Inflammatory macrophage (primary cell): Measurements from ENCODE around the gene COL5A1.

Experiments used
- DNase-seq, 2 donors: peaks; one replicate each; pipeline ENCODE4 v3.0.0-alpha.2; 2020 to 2022
- total RNA-seq, 18 experiments: gene quantifications; one replicate each; lab custom pipeline; 2026; ENCODE audit warnings: mixed read lengths in 6 of 18, inconsistent platforms in 2 of 18; lab: John Stamatoyannopoulos, UW

The COL5A1 gene
- total RNA-seq: 0 to 0.54 (median 0.07) reads per million in 18 experiments

DNA sequence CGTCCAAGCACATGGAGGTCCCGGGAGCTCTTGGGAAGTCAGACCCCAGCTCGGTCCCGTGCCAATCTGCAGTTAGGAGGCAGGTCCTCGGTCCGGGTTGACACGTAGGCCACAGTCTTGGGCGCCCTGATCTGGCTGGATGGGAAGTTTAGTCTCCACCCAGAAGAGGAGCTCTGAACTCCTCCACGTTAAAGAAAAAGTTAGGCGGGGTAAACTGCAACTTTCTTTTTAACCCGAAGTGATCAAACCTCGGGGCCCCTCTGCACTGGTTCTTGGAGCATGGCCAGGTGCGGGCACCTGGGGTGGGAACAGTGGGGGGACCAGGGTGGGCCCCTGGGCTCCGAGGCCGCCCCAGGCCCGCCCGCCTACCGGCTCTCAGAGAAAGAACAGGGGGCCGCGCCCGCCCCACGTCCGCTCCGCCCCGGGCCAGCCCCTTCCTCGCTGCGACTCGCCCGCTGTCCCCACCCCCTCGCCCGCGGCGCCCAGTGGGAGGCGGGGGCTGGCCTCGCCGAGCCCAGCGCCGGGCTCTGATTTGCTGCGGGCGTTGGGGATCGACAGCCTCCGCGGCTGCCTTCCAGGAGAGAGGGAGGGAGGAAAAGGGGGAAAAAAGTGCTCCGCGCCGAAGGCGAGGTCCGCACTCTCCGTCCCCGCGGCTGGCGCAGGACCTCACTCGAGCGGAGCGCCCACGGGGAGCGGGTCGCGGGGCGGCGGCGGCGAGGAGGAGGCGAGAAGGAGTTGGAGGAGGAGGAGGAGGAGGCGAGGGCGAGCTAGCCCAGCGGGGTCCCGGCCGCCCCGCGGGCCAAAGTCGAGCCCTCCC is at the start of gene COL5A1:
COL5A1 (plus strand) TSS at position 631 of the 817 bp plus-strand sequence. CDS start 385 bp downstream, outside the sequence.
- DNase-seq: no peak

DNA sequence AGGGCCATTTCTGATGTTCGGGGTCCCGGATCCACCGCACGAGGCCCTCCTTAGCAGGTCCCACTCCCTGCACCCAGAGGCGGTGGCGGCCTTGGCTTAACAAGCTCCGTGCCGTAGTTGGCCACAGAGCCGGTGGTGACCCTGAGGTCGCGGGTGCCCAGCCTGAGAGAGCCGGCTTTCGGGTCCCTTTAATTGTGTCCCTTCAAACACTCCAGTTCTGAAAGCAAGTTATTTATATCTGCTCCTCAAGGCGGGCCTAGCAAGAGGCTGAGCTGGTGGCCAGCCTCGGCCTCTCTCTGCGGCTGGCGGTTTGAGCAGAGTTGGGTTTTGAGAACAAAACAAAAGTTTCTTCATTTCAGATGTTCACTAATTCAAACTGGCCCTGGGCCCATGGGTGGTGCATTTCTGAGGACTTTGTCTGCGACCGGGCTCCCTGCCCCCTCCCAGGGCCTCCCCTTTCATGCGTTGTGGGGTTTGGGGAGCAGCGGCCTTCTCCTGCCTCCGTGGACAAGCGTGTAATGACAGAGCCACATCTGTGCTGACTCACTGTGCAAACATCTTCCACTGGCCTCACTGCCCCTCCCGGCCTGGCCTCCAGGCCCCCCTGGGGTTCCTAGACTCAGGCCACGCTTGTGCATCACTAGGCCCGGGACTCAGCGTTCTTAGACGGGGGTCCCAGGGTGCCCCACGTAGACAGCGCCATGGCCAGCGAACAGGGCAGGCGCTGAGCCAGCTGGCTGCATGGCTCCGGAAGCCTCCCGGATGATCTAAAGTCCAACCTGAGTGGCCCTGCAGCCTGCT is 49.4 kb upstream of the COL5A1 start:
- no peak for DNase-seq

DNA sequence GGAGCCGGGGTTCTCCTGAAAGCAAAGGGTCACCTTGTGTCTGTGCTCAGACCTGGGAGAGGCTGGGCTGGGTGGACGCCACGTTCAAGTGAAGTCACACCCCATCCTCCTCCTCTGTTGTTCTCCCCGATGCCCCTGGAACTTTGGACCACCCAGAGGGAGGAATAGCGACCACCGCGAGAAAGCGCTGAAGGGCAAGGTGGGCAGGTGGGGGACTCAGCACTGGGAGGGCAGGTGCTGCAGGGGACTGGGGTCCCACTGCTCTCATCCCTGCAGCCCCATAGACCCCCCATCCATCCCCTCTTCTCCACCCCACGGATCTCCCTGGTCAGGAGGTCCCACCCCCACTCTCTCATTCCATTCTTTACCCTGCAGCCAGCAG is 48.8 kb upstream of the COL5A1 start:
- no peak for DNase-seq

DNA sequence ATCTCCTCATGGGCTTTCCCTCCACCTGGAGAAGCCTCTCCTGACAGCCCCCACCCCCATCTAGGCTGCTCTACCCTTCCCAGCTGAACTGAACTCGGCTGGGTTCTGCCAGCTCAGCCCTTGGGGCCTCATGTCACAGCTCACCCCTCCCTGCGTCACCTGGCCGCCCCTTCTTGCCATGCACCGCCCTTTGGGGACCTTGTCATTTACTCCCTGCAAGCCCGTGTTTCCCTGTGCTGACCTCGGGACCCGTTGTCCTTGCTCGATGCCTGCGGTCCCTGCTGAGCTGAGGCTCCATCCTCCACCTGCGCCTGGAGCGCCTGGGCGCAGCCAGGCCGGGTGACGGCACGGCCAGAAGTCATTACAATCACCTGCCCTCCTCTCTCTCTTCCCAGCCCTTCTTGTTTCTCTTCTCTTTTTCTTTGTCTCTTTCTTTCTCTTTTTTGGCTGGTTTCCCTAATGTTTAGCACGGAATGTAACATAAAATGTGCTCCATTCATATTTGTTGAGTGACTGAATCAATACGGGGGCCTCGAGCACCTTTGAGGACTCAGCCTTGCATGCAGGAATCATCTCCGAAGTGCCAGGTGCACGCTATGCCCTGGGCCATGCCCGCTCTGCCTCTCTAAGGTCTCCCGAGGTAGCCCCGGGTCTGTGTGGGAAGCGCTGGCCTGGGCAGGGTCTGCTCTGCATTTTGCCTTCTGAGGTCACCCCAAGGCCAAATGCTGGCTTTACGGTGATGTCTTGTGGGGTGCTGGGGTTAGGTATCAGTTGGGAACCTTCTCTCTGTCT is 48.1 kb upstream of the COL5A1 start:
- DNase-seq: no peak

DNA sequence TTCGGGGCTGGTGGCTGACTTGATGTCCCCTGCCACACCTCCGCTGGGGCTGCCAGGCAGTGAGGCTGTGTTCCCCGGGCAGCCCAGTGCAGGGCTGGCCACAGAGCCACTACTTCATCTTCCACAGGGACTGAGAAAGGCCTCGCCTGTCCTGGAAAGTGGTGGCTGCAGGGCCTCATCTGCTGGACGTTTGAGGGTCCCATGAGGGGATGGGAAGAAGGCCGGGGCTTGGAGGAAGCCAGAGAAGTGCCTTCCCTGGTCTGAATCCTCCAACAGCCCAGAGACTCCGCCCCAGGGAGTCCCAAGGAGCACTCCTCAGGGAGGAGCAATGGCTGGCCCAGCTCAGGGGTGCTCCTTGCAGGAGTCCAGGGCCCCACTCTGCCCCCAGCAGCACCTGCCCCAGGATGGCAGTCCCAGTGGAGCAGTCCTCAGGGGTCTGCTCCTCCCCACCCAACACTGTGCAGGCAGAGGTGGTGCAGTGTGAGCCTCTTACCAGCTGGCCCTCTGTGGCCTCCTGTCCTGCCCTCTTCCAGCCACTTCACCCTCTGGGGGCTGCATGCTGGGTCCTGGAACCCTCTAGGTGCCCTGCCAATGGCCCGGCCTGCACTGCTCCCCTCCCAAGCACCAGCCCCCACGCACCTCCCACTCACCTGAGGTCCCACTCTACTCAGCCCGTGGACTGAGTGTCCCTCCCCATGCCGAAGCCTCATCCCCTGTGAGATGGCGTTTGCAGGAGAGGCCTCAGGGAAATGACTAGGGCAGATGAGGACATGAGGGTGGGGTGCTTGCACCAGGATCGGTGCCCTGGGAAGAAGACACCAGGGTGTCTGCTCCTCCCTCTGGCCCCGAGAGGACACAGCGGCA is 47.3 kb upstream of the COL5A1 start:
- no peak for DNase-seq

DNA sequence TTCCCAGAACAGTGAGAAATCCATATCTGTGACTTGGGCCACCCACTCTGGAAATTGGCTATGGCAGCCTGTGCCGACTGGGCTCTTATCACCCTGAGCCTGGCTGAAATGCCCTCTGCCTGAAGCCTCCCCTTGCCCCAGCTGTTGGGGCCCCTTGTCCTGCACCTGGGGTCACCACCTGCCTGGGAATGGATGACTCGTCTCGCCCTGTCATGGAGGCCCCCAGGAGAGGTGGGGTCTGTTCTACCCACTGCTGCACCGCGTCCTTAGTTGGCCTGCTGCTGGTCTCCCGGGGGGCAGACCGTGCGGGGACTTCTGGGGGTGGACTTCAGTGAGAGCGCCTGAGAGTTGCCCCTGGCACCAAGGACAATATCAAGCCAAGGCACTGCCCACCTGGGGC is 46.6 kb upstream of the COL5A1 start:
- no peak for DNase-seq

DNA sequence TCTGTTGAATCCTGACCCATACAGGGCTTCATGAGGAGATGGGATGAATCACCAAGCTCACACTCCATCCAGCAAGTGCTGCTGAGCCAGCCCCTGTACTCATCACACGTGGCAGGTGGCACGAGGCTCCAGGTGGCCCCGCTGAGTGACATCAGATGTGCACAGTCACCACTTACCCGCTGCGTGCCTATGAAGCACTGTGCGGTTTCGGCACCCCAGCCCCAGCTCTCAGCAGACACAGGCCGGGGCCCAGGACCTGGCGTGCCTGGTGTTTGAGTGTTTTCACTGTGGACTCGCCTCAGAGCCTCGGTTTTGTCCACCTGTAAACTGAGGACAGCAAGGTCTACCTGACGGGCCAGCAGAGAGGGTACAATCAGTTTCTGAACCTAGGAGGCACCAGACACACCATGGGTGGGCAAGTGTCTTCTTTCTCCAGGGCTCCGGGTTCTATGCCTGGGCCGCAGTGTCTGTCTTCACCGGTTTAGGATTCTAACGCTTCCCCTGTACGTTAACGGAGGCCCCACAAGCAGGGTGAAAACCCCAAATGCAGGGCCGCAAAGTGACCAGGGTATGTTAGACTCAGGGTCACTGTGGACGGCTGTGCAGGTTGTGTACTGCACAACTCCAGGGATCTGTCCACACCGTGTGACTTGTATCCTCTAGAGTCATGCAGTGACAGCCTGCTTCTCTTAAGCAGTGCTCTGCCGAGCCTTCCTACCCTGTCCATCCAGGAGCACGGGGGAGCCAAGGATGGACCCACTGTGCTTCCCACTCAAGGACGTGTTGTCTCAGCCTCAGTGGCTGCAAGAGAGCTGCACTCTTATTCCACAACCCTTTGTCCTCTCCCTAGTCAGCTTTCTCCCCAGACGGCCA is 44.3 kb upstream of the COL5A1 start:
- no peak for DNase-seq

DNA sequence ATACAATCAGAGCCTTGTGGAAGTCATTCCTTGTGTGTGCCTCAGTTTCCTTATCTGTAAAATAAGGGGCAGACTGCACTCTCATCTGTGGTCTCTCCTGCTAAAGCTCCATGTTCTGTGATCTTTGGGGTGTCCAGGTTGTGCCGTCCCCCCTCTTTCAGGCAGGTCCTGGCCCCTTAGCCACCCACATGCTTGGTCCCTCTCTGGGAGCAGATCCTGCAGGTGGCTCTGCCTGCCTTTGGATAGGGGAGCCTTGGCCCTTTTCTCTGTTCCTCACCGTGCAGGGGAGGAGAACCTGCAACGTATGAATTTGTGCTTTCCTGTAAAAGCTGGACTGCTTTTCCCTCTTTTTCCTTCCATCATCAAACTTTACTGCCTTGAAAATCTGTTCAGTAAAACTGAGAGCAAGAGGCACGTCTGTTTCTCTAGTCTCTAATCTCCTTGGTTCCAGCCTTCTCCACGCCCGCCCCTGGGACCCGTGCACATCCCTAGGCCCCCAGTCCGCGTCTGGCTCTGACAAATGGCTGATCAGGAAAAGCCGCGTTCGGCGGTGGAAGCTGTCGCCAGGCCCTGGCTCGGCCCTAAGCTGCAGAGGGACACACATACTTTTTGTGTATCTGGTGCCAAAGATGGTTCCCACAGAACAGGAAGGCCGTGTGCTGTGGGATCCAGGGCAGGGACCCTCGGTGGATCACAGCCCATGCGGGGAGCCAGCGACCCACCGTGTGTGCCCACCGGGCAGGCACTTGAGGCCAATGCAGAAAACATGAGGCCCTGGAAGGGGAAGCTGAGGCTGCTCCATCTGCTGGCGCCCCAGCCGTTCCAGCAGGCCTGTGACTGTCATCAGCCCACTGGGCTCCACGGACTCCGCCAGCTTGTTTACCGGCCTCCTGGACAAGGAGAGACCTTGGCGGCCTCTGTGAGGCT is 43.4 kb upstream of the COL5A1 start:
- DNase-seq: no peak

DNA sequence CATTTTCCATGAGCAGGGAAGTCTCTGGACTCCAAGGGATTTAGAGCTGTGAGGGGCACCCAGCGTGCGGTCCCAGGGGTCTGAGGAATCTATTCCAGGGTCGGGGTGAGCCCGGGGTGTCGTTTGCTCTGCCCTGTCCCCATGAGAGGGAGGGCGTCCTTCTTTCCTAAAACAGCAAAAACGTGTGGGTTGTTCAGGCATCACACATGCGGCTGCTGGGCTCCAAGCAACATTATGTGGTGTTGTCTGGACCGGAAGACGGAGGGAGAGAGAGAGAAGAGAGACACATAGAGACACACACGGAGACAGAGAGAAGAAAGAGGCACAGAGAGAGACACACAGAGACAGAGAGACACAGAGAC is 42.7 kb upstream of the COL5A1 start:
- DNase-seq: no peak

DNA sequence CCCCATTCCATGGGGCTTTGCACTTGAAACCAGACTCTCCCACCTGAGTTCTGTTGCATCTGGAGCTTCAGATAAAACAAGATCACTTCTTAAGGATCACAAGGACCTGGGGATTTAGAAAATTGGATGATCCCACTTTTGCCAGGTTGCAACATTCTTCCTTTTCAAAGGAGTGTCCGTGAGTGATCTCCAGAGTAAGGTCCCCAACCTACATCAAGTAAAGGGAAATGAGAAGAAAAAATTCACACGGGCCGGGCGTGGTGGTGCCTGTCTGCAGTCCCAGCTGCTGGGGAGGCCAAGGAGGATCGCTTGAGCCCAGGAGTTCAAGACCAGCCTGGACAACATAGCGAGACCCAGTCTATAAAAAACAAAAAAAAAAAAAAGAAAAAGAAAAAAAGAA is 41.2 kb upstream of the COL5A1 start:
- no peak for DNase-seq

DNA sequence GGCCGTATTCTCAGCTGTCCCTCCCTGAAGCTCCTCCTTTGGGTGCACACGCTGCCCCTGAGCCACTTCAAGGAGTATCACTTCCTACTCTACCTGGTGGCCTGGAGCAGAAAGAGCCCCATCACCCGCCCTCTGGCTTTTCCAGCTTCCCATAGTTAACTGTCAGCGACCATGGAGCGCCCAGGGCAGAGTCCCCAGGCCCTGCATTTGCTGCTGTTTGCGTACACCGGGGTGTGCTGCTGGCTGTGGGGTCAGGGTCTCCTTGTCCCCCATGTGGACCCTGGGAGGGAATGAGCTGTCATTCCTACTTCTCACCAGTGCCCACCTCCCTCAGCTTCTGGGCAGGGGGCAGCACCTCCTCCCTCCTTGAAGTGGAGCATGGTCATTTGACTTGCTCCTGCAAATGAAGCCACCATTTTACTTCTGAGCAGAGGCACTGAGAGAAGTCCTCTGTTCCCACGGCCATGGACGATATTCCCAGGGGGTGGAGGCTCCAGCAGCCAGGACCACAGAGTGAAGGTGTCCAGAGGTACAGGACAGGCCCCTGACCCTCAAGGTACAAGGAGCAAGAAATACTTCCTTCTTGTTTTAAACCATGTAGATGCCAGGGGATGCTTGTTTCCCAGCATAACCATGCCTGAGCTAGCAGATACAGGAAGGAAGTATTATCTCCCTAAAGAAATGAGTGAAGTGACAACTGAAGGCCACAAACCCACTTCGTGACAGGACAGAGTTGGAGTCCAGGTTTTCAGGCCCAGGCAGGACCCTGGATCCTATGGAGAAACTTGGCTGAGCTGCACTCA is 40.6 kb upstream of the COL5A1 start:
- DNase-seq: no peak

DNA sequence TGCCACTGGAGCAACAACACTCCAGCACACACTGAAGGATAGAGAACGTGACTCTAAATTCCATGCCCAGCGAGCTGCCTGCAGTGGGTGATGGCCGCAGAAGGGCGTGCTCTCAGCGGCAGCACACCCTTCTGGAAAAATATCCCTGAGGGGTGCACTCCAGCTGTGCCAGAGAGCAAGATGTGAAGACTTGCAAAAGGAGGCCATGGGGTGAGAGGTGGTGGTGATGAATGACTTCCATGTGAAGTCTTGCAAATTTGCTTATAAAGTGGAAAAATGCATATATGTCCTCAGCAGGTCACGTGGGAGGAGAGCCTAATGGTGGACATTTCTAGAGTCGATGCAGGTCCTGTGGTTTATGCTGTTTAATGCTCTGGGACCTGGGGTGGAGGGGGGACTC is 39.8 kb upstream of the COL5A1 start:
- DNase-seq: no peak

DNA sequence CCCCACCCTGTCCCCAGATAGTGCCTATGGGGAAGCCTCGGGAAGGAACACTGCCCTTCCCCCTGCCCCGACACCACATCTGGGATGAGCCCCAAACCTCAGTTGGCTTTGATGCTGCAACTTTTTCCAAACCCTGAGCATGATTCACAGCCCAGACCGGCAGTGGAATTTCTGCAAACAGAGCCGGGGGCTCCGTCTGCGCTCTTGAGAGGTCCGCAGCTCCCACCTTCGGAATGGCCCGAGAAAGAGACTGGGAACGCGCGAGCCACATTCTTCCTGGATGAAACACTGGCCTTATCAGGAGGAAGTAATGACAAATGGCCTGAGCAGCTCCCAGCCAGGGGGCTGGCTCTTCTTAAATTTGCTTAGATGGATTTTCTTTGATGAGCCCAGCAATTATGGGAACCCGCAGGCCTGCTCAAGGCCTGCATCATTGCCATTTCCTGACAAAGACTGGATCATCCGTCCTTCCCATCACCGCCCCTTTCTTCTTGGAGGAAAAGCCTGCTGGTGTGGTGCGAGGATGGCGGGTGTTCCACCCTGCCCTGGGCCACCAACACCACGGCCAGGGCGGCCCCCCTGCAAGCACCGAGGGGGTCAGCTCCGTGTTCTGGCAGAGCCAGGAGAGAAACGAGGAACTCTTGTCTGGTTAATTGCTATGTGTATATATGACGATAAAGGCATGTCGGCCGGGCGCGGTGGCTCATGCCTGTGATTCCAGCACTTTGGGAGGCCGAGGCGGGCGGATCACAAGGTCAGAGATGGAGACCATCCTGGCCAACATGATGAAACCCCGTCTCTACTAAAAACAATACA is 38.8 kb upstream of the COL5A1 start:
- no peak for DNase-seq

DNA sequence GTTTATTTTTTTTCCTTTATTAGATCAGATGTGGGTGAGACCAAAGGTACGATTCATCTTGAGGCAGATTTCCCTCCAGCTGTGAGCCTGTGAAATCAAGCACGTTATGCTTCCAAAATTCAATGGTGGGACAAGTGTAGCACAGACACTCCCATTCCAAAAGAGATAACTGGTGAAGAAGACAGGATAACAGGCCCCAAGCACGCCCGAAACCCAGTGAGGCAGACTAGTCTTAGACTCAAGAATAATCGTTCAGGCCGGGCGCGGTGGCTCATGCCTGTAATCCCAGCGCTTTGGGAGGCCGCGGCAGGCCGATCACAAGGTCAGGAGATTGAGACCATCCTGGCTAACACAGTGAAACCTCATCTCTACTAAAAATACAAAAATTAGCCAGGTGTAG is 36.8 kb upstream of the COL5A1 start:
- DNase-seq: no peak

DNA sequence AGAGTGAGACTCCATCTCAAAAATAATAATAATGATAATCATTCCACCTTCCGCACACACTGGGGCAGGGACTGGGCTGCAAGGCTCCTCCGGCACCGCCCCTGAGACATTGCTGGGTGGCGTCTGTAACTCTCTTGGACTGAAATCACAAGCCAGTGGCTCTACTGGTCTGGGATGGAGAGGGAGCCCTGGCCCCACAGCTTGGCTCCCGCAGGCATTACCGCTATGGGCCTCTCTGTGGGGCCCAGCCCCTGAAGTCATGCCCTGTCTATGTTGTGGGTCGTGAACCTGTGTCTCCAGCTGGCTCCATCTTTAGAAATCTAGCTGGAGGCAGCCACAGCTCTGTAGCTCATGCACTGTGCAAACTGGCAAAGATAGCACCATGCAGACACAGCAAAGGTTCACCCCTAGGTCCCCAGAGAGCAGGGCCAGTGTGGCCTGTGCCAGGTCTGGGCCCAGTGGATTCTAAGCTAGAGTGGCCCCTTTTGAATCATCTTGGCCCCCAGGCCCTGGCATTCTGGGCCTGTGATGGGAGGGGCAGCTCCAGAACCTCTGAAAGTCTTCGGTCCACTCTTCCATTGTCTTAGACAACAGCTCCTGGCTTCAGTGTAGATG is 36.1 kb upstream of the COL5A1 start:
- DNase-seq: no peak

DNA sequence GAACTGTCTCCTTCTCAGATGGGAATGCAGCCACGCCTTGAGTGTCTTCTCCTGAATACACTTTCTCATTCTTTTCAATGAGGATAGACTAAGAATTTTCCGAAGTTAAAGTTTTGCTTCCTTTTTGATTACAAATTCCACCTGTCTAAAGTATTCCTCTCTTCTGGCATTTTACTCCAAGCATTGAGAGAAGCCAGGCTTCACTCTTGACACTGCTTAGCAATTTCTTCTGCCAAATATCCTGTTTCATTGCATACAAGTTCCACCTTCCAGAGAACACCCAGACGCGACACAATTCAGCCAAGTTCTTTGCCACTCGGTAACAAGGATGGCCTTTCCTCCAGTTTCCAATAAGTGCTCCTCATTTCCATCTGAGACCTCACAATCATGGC is 35.6 kb upstream of the COL5A1 start:
- no peak for DNase-seq

DNA sequence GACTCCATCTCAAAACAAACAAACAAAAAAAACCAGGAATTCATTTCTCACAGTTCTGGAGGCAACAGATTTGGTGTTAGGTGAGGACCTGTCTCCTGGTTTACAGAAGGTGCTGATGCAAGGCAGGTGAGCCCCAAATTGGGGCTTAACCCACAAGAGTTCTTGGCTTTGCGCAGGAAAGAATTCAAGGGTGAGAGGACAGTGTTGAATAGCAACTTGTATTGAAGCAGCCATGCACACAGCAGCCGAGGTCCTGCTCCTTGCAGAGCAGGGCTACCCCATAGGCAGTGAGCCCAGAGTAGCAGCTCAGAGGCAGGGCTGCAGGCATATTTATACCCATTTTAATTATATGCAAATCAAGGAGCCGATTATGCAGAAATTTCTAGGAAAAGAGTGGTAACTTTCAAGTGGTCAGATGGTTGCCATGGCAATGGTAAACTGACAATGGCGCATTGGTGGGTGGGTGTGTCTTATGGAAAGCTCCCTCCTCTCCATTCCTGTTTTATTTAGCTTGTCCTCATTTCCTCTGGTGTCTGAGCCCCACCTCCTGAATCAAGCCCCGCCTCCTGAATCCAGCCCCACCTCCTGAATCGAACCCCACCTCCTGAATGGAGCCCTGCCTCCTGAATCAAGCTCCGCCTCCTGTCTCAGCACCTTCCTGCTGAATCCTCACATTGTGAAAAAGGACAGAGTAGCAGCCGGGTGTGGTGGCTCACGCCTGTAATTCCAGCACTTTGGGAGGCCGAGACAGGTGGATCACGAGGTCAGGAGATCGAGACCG is 34.5 kb upstream of the COL5A1 start:
- DNase-seq: no peak
